CD4-positive, alpha-beta T cell (primary cell): ENCODE data around the gene ADGRB3. TPM values are rescaled to one million over a fixed set of nuclear protein-coding genes. Genes with fewer than 3 reads are reported as not detected.
"Not testable (repeated sequence)": the region's sequence is repeated elsewhere in the genome, so short reads cannot be mapped to it uniquely, and the experiment has no call there.

Source experiments
- ATAC-seq: fragments of 200-7000 bp; cut with Tn5 transposase; one replicate; pipeline ENCODE4 v1.10.0; 2022; ENCODE audit warnings: mild to moderate bottlenecking; ENCODE audit not compliant: poor library complexity
- CTCF ChIA-PET: fragments of 350-600 bp; sonication (Branson Sonifier 250); formaldehyde crosslinking; loops from one replicate; lab custom pipeline; 2021; ENCODE audit warnings: antibody characterized with exemption, inconsistent platforms; lab: Charles Lee
- POLR2A ChIA-PET: fragments of 350-600 bp; sonication (Branson Sonifier 250); formaldehyde crosslinking; loops from one replicate; lab custom pipeline; 2021; ENCODE audit warnings: antibody characterized with exemption, inconsistent platforms; lab: Charles Lee
- DNase-seq, 14 experiments: peaks; one replicate each; pipeline ENCODE4 v3.0.0-alpha.2; 2013 to 2020; ENCODE audit warnings: mixed read lengths in 2 of 14
- H3K27ac ChIP-seq, 2 donors: one replicate each; pipeline versions ENCODE4 v1.5.1 to v1.7.0; 2013; ENCODE audit warnings: low read length in 2 of 2, low read depth in 1 of 2, mild to moderate bottlenecking in 1 of 2
- H3K27me3 ChIP-seq, 2 experiments: 1 replicate in 1 of 2; 2 replicates in 1 of 2; pipeline versions ENCODE4 v1.6.1 to v1.7.0; 2013; ENCODE audit warnings: low read length in 2 of 2, control low read depth in 1 of 2, mild to moderate bottlenecking in 1 of 2, moderate library complexity in 1 of 2; ENCODE audit not compliant: insufficient read depth in 2 of 2, control insufficient read depth in 1 of 2
- H3K36me3 ChIP-seq: one replicate; pipeline ENCODE4 v1.6.1; 2013; ENCODE audit warnings: low read length, control low read depth; ENCODE audit not compliant: insufficient read depth
- H3K4me1 ChIP-seq: one replicate; pipeline ENCODE4 v1.6.1; 2013; ENCODE audit warnings: low read length, control low read depth; ENCODE audit not compliant: insufficient read depth
- H3K4me3 ChIP-seq: one replicate; pipeline ENCODE4 v1.5.1; 2013; ENCODE audit warnings: mild to moderate bottlenecking, low read length, moderate library complexity
- H3K9me3 ChIP-seq, 2 experiments: 1 replicate in 1 of 2; 2 replicates in 1 of 2; pipeline versions ENCODE4 v1.6.1 to v1.7.0; 2013; ENCODE audit warnings: low read length in 2 of 2, mild to moderate bottlenecking in 2 of 2, control low read depth in 1 of 2, moderate library complexity in 1 of 2; ENCODE audit not compliant: control insufficient read depth in 1 of 2, insufficient read depth in 1 of 2
- H3K27ac Mint-ChIP-seq: one replicate; pipeline ENCODE4 v1.8.0; 2020; ENCODE audit warnings: mixed read lengths
- H3K27me3 Mint-ChIP-seq: one replicate; pipeline ENCODE4 v1.8.0; 2021; ENCODE audit warnings: mixed read lengths
- H3K36me3 Mint-ChIP-seq: one replicate; pipeline ENCODE4 v1.8.0; 2021; ENCODE audit warnings: low read depth, mixed read lengths
- H3K4me1 Mint-ChIP-seq: one replicate; pipeline ENCODE4 v1.8.0; 2021; ENCODE audit warnings: low read depth, mixed read lengths
- H3K4me3 Mint-ChIP-seq: one replicate; pipeline ENCODE4 v1.8.0; 2020; ENCODE audit warnings: mild to moderate bottlenecking, mixed read lengths
- H3K9me3 Mint-ChIP-seq: one replicate; pipeline ENCODE4 v1.8.0; 2020; ENCODE audit warnings: mixed read lengths
- CTCF ChIP-seq: fragments of 200-600 bp; IDR thresholded peaks from one replicate; pipeline ENCODE4 v1.8.0; 2022; ENCODE audit warnings: antibody characterized with exemption, mild to moderate bottlenecking
- intact Hi-C, 2 experiments: fragments of 100-400 bp; cut with DNase I in 1 of 2; cut with micrococcal nuclease in 1 of 2; formaldehyde crosslinking; loops; one replicate each; pipeline versions ENCODE4 v1.15.1 to v1.9.0; 2023 to 2025; cut with DNase I, micrococcal nuclease
- total RNA-seq, 174 experiments: library from RNA in 2 of 174; stranded (reverse) in 2 of 174; gene quantifications; one replicate each; pipeline ENCODE4 v1.2.3 and lab custom pipeline; 2021 to 2026

The ADGRB3 gene
- total RNA-seq, 2 experiments from 2014 or later, result not detected

- POLR2A ChIA-PET, result no interaction called here
- H3K27ac ChIP-seq, result no peak overlapping the region
- Mint-ChIP-seq H3K4me1 (no peaks in the 10 kb centered on the region), H3K36me3 (no peaks in the 10 kb centered on the region), H3K4me3 (no peak overlapping the region), H3K27me3 (no peaks in the 10 kb centered on the region), H3K9me3 (no peaks in the 10 kb centered on the region), H3K27ac (no peak overlapping the region)
- no peak overlapping the region for H3K4me3 ChIP-seq
- no peaks in the 10 kb centered on the region for H3K27me3 ChIP-seq
- DNase-seq (no peak), ATAC-seq (no peak)
- H3K4me1 ChIP-seq, result no peaks in the 10 kb centered on the region
- no peaks in the 10 kb centered on the region for H3K36me3 ChIP-seq
- intact Hi-C loops, result no loop called here
- H3K9me3 ChIP-seq, result no peaks in the 10 kb centered on the region
- CTCF ChIA-PET, result no interaction called here
- TF ChIP-seq CTCF, result no peak
These were observed 23.3 kb downstream of the ADGRB3 start for GRCh38 chr6:68658338-68658737.

- H3K27ac Mint-ChIP-seq, result no peak overlapping the region
- no peak overlapping the region for H3K4me3 Mint-ChIP-seq
- no peaks in the 10 kb centered on the region for H3K4me1 Mint-ChIP-seq
- no peak for DNase-seq
- Histone ChIP-seq H3K27me3 (no peaks in the 10 kb centered on the region), H3K4me3 (no peak overlapping the region), H3K36me3 (no peaks in the 10 kb centered on the region), H3K4me1 (no peaks in the 10 kb centered on the region), H3K27ac (no peak overlapping the region), H3K9me3 (peaks cover 0 to 5% of the 10 kb centered on the region in 2 experiments)
- H3K9me3 Mint-ChIP-seq, result peaks cover 6% of the 10 kb centered on the region
- H3K36me3 Mint-ChIP-seq, result no peaks in the 10 kb centered on the region
- ChIA-PET POLR2A (no interaction called here), CTCF (no interaction called here)
- intact Hi-C loops, result no loop called here
- TF ChIP-seq CTCF, result no peak
- no peak for ATAC-seq
- H3K27me3 Mint-ChIP-seq, result no peaks in the 10 kb centered on the region
These were observed 38.2 kb downstream of the ADGRB3 start for GRCh38 chr6:68673255-68673654.

GRCh38 chr6:68675548-68675947, 40.5 kb downstream of the ADGRB3 start:
- Mint-ChIP-seq H3K4me3 (no peak overlapping the region), H3K9me3 (peaks cover 4% of the 10 kb centered on the region), H3K27me3 (no peaks in the 10 kb centered on the region), H3K27ac (no peak overlapping the region), H3K4me1 (no peaks in the 10 kb centered on the region), H3K36me3 (no peaks in the 10 kb centered on the region)
- no peak overlapping the region for H3K27ac ChIP-seq
- no peak overlapping the region for H3K4me3 ChIP-seq
- H3K9me3 ChIP-seq, result peaks cover 0 to 5% of the 10 kb centered on the region in 2 experiments
- ATAC-seq (no peak), DNase-seq (no peak)
- no peaks in the 10 kb centered on the region for H3K27me3 ChIP-seq
- H3K4me1 ChIP-seq, result no peaks in the 10 kb centered on the region
- no peaks in the 10 kb centered on the region for H3K36me3 ChIP-seq
- intact Hi-C loops, result no loop called here
- POLR2A ChIA-PET, result no interaction called here
- TF ChIP-seq CTCF, result no peak
- CTCF ChIA-PET, result no interaction called here

- H3K4me1 ChIP-seq, H3K4me1 Mint-ChIP-seq, H3K4me3 Mint-ChIP-seq, H3K9me3 ChIP-seq, DNase-seq, ATAC-seq, H3K27me3 Mint-ChIP-seq, CTCF ChIA-PET, H3K36me3 ChIP-seq, intact Hi-C loops, H3K36me3 Mint-ChIP-seq, H3K27ac ChIP-seq, H3K4me3 ChIP-seq, H3K27me3 ChIP-seq, H3K9me3 Mint-ChIP-seq, POLR2A ChIA-PET, H3K27ac Mint-ChIP-seq: not testable (repeated sequence)
These were observed 41.0 kb downstream of the ADGRB3 start for GRCh38 chr6:68676094-68676493.
